ENCODE measurements around the gene CEL.

The CEL gene

DNA sequence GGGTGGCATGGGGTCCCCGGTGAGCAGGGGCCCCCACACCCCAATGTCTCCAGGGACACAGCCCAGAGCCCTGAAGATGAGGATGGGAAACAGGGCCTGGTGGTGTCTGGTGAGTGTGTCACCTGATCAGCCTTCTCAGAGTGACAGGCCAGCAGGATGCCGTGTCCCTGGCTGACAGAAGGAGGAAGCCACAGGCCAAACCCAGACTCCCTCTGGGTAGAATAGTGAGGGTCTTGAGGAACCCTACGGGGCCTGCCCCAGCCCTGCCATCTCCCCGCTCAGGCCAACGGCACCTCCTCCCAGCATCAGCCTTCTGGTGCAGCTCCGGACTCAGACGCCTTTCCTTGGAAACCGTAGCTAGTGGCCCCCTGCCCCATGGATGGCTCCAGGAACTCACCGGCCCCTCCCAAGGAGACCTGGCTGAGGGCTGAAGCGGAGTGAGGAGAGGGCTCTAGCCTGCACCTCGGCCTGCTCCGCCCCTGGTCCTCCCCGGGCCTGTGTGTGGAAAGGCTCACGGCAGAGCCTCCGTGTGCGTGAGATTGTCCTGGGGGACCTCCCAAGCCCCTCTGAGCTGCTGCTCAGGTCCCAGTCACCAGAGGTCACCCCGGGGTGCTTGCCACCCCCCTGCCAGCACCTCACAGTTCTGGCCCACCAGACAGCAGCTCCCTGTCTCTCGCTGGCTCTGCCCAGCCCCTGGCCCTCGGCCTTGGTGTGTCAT lies 53.3 kb downstream of the CEL start:
- DNase-seq (ENCODE audit: extremely low read depth, low read depth) = no peak
- TF ChIP-seq, protein P1, sequence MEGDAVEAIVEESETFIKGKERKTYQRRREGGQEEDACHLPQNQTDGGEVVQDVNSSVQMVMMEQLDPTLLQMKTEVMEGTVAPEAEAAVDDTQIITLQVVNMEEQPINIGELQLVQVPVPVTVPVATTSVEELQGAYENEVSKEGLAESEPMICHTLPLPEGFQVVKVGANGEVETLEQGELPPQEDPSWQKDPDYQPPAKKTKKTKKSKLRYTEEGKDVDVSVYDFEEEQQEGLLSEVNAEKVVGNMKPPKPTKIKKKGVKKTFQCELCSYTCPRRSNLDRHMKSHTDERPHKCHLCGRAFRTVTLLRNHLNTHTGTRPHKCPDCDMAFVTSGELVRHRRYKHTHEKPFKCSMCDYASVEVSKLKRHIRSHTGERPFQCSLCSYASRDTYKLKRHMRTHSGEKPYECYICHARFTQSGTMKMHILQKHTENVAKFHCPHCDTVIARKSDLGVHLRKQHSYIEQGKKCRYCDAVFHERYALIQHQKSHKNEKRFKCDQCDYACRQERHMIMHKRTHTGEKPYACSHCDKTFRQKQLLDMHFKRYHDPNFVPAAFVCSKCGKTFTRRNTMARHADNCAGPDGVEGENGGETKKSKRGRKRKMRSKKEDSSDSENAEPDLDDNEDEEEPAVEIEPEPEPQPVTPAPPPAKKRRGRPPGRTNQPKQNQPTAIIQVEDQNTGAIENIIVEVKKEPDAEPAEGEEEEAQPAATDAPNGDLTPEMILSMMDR (IDR thresholded peaks at IDR 0.05; ENCODE audit: low read depth, low read length) = no peak

DNA sequence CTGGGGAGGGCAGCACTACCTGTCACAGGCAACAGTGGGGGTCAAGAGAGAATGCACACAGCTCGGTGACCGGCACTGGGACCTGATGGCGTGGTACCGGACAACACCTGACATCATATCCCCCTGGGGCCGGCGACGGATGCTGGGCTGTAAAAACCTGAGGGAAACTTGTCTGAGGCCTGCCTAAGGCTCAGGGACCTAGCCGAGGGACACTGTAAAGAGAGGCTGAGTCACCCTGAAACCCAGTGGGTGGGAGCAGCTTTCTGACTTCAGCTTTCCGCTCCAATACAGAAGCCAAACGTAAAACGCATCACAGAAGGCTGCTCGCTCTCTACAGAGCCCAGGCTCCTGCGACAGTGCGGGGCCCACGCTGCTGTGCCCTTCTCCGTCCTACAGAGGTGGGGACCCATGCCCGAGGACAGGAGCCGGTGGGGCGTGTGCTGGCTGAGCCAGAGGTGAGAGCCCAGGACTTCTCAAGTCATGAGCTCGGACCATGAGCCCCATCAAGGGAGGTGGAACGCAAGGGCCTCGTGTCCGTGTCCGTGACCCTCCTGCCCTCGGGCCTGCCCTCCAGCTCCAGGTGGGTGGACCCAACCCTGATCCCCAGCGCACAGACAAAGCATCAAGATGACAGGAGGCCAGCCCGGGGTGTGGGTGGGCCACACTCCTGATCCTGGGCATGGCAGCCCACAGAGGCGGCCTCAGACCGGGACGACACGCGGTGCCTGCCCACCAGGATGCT lies 54.0 kb downstream of the CEL start:
- TF ChIP-seq, protein P1 (IDR thresholded peaks at IDR 0.05; ENCODE audit: low read depth, low read length) = no peak
- no peak for DNase-seq (ENCODE audit: extremely low read depth, low read depth)

DNA sequence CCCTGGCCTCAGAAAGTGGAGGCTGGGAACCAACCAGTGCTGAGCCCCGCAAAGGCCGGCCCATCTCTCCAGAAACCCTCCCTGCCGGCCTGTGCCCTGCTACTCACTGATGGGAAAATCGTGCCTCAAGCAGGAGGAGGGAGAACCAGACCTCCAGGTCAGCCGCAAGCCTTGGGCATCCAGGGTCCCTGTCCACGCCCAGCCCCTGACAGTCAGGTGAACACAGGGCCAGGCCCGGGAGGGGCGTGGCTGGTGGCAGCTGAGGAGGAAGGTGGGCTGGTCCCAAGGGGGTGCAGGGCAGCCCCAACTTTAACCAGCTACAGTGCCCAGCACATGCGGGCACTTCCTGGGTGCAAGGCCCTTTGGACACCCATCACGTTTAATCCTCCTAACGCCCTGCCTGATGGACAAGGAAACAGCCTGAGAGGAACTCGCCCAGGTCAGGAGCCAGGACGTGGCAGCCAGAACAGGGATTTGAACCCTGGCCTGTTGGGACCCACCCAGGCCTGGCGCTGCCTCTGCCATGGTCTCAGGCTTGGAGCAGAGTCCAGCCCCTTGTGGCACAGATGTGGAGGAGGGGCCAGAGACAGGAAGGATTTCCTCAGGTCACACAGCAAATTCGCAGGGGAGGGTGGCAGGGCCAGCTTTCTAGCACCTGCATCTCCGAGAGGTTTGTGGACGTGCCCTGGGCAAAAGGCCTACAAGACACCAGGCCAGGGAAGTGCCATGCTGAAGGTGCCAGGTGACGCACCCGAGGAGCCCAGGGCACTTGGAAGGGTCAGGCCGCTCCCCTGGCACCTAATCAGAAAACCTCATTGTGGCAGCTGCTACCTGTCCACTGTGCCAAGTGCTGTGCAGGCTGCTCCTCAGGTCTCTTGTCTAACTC lies 54.8 kb downstream of the CEL start:
- no peak for DNase-seq (ENCODE audit: extremely low read depth, low read depth)
- TF ChIP-seq, protein P1 (IDR thresholded peaks at IDR 0.05; ENCODE audit: low read depth, low read length) = no peak

DNA sequence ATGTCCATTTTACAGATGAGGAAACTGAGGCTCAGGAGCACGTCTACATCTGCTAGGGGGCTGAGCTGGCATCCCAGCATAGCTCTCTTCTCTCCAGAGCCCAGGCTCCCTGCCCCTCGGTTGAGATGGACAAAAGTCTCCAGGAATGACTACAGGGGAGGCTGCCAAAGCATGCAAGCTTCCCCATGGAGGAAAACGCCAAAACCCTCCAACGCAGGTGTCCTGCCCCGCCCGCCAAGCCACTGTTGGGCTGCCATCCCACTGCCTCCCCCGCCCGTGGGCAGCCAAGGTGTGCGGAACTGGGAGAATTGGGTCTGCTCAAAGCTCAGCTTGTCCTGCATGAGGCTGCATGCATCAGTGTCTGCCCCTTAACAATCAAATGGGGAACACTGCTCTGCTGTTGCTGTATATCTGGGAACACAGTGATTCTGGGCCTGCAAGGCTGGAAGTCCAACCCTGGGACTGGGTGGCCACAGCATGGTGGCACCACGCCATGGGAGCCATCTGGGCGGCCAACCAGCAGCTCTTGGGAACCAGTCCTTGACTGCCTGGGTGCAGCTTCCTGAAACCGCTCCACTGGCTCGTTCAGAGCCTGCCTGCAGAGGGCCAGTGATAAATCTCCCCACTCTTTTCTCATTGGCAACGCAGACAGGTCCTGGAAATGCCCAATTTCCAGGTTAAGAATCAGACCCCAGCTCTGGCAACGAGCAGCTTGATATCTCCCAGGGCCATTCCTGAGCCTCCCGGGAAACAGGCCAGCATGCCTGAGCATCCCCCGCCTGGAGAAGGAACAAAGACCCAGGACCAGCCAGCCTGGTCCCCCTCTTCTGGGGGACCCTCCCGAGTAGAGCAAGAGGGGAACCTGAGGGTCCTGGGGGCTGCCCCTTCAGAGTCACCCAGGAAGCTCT lies 55.7 kb downstream of the CEL start:
- TF ChIP-seq, protein P1 (IDR thresholded peaks at IDR 0.05; ENCODE audit: low read depth, low read length) = no peak
- DNase-seq (ENCODE audit: extremely low read depth, low read depth) = no peak

DNA sequence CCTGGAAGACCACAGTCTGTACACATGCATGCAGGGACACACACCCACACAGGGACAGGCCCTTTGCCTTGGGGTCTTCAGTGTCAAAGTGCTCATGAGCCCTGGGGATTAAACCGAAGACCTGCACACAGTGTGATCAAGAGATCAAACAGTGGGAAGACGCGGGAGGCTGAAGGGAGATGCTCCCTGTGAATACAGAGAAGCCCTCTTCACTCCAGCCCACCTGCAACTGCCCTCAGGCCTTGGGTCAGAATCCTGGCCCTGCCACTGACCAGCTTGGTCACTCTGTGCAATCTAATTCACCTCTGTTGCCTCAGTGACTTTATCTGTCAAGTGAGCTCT lies 56.4 kb downstream of the CEL start:
- TF ChIP-seq, protein P1 (IDR thresholded peaks at IDR 0.05; ENCODE audit: low read depth, low read length) = no peak
- DNase-seq (ENCODE audit: extremely low read depth, low read depth) = no peak

DNA sequence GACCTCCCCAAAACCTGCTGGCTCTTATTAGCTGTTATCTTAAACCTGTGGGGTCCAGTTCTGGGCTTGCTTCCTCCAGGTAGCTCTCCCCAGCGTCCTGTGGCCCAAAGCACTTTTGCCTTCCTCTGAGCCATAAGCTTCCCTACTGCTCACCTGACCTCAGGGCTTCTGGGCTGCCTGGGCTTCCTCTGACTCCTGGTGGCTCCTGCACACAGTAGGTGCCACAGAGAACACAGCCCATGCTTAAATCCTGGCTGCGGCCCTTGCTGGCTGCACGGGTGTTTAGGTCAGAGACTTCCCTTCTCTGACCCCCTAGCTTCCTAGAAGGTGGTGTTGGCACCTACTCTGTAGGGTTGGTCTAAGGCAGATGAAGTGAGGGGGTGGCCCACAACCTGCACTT lies 56.8 kb downstream of the CEL start:
- DNase-seq (ENCODE audit: extremely low read depth, low read depth) = no peak
- TF ChIP-seq, protein P1 (IDR thresholded peaks at IDR 0.05; ENCODE audit: low read depth, low read length) = no peak
